Activated CD8-positive, alpha-beta memory T cell treated with anti-CD3 and anti-CD28 coated beads, Interleukin-2, amount 50 U/mL, for 24 hours (primary cell): Measurements from ENCODE around the gene HLTF.

Source experiments
- DNase-seq: peaks from one replicate; pipeline ENCODE4 v3.0.0-alpha.2; 2020; ENCODE audit errors: extremely low read depth

The HLTF gene

DNA sequence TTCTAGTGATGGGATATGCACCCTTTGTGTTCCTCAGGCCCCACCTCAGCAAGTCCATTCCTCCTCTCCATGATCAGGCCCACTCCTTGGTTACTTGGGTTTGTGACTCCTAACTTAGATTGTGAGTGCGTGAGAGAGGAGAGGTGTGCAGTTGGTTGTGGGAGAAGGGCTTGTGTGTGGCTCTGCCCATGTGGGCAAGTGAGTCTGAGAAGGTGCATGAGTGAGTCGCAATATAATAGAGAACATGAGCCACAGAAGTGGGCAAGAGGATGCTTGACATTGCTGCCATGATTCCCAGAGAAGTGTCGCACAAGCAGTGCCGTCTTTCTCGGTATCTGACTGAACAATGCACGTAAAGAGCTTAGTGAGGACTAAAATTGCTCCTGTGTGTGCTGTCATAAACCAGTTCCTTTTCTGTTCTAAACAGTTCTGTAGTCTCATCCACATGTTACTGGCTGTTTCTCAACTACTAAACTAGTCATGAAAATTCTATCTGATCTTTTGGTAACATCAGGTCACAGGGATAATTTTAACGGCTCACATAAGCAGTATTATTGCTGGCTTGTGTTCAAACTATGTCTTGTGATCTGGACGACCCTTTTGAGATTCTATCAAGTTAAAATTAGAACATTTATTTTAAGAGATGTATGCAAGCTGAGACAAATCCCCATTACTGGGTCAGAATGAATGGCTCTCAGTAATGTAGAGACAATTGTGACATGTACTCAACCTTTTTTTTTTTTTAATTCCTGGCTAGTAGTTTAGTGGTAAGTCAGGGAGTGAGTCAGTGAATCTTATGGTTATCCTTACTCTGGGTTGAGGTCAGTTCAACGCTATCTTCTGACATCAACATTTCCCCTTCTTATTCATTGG, 69.4 kb downstream of the HLTF start:
- no peak for DNase-seq

DNA sequence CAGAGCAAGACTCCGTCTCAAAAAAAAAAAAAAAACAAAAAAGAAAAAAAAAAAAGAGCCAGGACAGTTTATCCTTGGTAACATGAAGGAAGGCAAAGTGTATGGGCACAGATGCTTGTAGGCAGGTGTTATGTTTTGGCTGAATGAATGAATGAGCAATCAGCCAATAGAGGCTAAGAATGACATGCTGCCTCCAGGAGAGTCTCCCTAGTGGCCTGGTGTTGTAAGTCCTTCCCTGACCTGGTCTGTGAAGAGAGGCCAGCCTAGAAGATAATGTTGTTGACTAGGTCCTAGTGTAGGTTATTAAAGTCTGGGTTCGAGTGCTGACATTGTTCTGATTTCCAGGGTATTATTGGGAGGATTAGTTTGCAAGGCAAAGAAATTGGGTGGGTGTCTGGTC, 70.1 kb downstream of the HLTF start:
- DNase-seq = no peak

DNA sequence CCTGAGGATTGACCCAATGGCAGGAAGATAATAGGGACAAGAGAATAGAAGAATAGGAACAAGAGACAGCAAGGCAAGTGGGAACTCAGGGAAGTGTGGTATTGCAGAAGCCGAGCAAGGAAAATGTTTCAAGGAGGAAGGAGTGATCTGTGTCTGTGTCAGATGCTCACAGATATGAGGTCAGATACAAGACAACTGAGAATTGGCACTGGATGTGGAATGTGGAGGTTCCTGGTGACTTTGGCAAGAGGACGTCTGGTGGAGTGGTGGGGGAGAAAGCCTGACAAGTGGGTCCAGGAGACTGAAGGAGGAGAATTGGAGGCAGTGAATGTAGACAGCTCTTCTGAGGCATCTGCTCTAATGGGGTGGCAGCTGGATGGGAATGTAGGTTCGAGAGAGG, 70.9 kb downstream of the HLTF start:
- DNase-seq = no peak

GRCh38 chr3:149013726-149014125, 72.6 kb downstream of the HLTF start:
- DNase-seq = no peak

GRCh38 chr3:149011676-149012075, 74.7 kb downstream of the HLTF start:
- DNase-seq = no peak

DNA sequence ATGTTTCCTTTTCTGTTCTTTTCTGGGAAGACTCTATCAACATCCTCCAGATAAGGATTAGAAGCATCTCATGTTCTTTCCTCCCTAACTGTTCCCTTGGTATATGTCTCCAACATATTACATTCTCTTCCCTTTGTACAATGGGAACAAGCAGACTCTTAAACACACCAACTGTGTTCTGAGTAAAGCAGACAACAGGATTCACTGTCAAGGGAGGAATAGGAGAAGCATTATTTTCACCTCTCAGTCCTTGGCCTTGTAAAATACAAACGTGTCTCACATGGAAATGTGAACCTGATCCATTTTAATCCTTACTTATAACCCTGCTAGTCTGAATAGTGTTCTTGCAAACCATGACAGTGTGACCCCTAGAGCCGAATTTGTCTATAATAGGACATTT, 75.4 kb downstream of the HLTF start:
- DNase-seq = no peak

- no peak for DNase-seq
Observed at GRCh38 chr3:149010504-149010951, 75.8 kb downstream of the HLTF start.

DNA sequence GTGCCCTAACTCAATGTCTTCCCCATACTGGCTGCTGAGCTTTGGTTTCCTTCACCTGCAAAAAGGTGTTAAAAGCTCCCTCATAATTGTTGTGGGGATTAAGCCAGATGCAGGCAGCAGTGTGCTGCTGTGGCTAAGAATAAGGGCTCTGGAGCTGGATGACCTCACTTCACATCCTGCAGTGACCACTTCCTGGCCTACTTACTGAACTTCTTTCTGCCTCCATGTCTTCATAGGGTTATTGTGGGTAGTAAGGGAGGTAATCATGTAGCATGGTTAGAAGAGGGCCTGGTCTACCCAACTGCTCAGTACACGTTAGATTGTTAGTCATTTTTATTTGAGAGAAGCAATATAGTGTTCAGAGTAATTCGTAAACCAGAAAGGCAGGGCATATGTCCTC, 76.6 kb downstream of the HLTF start:
- DNase-seq = no peak

- DNase-seq = no peak
Observed at GRCh38 chr3:149007567-149008257, 78.6 kb downstream of the HLTF start.

GRCh38 chr3:149005416-149005815, 80.9 kb downstream of the HLTF start:
- DNase-seq = no peak

- DNase-seq = no peak
Observed at GRCh38 chr3:149004622-149005021, 81.7 kb downstream of the HLTF start.

- DNase-seq = no peak
Observed at GRCh38 chr3:149003653-149004305, 82.6 kb downstream of the HLTF start.

DNA sequence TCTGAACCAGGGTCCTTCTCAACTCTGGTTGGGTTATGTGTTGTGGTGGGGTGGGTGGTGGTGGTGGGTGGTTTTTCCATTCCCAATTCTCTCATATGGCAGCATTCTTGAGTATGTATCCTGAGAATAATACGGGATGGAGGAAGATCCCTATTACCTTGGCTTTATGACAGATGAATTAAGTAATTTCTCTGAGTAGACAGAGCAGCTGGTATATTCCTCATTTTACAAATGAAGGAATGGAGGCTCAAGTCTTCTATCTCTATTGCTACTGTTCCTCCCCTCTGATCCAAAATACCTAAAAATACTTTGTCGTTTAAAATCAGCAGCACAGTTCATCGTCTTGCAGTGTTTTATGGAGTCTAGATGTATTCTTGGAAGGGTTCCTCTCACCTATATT, 84.6 kb downstream of the HLTF start:
- no peak for DNase-seq

- no peak for DNase-seq
Observed at GRCh38 chr3:149000206-149000745, 86.1 kb downstream of the HLTF start.

- no peak for DNase-seq
Observed at GRCh38 chr3:148999806-149000205, 86.5 kb downstream of the HLTF start.

- no peak for DNase-seq
Observed at GRCh38 chr3:148998715-148999423, 87.5 kb downstream of the HLTF start.

DNA sequence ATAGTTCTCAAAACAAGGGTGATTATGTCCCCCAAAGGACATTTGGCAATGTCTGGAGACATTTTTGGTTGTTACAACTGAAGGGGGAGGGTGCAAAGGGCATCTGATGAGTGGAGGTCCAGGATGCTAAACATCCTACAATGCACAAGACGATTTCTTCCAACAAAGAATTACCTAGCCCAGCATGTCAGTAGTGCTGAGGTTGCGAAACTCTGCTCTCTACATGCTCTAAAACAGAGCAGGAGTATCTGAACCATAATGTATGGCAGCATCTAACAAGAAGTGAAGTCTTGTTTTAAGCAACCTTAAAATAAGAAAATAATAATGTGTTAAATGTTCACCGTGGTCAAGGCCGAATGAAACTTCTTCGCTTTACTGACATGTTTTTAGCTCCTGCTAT, 88.0 kb downstream of the HLTF start:
- no peak for DNase-seq

- no peak for DNase-seq
Observed at GRCh38 chr3:148997623-148998022, 88.7 kb downstream of the HLTF start.

DNA sequence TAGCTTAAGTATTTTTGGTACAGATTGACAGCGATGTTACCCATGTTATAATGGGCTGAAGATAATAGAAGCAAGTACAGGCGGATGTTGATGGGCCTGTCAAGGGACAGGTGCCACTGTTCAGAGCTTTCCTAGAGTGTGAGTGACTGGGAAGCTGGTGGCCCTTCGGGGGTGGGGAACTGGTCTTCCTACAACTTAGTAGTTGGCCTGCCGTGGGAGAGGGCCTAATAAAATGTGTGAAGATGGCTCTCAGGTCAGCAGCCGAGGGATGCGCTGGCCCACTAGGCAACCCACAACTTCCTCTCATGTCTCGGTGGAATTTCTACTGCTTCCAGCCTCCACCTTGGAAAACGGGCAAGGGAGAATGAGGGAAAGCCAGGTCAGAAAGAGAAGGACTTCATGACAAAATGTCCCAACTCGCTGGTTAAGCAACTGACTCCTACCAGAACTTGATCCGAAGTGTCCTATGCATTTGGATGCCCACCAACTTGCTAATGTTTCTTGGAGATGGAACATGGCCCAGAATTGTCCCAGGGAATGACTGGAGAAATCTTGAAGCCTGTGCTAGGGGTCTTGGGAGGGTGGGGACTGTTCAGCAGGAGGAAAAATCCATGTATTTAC, 93.6 kb downstream of the HLTF start:
- no peak for DNase-seq

GRCh38 chr3:148992027-148992634, 94.2 kb downstream of the HLTF start:
- DNase-seq = no peak
